HEK293 (cell line): ENCODE data around the gene PEX6.

Experiments
- OVOL3 ChIP-seq: fragments of 450-650 bp; formaldehyde crosslinking; IDR thresholded peaks from 2 replicates; pipeline ENCODE4 v1.5.1; 2016; ENCODE audit warnings: missing biosample characterization, missing genetic modification characterization
- SCRT1 ChIP-seq: fragments of 450-650 bp; formaldehyde crosslinking; IDR thresholded peaks from 2 replicates; pipeline ENCODE4 v1.5.1; 2016; ENCODE audit warnings: missing biosample characterization, missing genetic modification characterization, borderline replicate concordance
- SCRT2 ChIP-seq: fragments of 450-650 bp; formaldehyde crosslinking; IDR thresholded peaks from 2 replicates; pipeline ENCODE4 v1.5.1; 2016; ENCODE audit warnings: missing biosample characterization, missing genetic modification characterization
- SP2 ChIP-seq: fragments of 450-650 bp; formaldehyde crosslinking; IDR thresholded peaks from 2 replicates; pipeline ENCODE4 v1.5.1; 2016; ENCODE audit warnings: missing biosample characterization, missing genetic modification characterization
- ZBTB11 ChIP-seq: fragments of 450-650 bp; formaldehyde crosslinking; conservative IDR thresholded peaks from 2 replicates; pipeline ENCODE4 v1.5.1; 2016; ENCODE audit warnings: low read depth, missing biosample characterization, missing genetic modification characterization
- ZFP69B ChIP-seq: fragments of 450-650 bp; formaldehyde crosslinking; IDR thresholded peaks from 2 replicates; pipeline ENCODE4 v1.5.1; 2016; ENCODE audit warnings: missing biosample characterization, missing genetic modification characterization
- ZNF202 ChIP-seq: fragments of 450-650 bp; formaldehyde crosslinking; IDR thresholded peaks from 2 replicates; pipeline ENCODE4 v1.5.1; 2016; ENCODE audit warnings: missing biosample characterization, missing genetic modification characterization, borderline replicate concordance
- ZNF239 ChIP-seq: fragments of 450-650 bp; formaldehyde crosslinking; IDR thresholded peaks from 2 replicates; pipeline ENCODE4 v1.5.1; 2016; ENCODE audit warnings: missing biosample characterization, missing genetic modification characterization
- ZNF292 ChIP-seq: fragments of 450-650 bp; formaldehyde crosslinking; IDR thresholded peaks from 2 replicates; pipeline ENCODE4 v1.5.1; 2016; ENCODE audit warnings: low read depth, missing biosample characterization, missing genetic modification characterization, borderline replicate concordance
- ZNF391 ChIP-seq: fragments of 450-650 bp; formaldehyde crosslinking; IDR thresholded peaks from 2 replicates; pipeline ENCODE4 v1.5.1; 2016; ENCODE audit warnings: low read depth, missing biosample characterization, missing genetic modification characterization, borderline replicate concordance
- ZNF398 ChIP-seq: fragments of 450-650 bp; formaldehyde crosslinking; IDR thresholded peaks from 2 replicates; pipeline ENCODE4 v1.5.1; 2017; ENCODE audit warnings: missing biosample characterization, missing genetic modification characterization
- ZNF585B ChIP-seq: fragments of 450-650 bp; formaldehyde crosslinking; IDR thresholded peaks from 2 replicates; pipeline ENCODE4 v1.5.1; 2016; ENCODE audit warnings: missing biosample characterization, missing genetic modification characterization
- ZNF596 ChIP-seq: fragments of 450-650 bp; IDR thresholded peaks from 2 replicates; pipeline ENCODE4 v1.5.0; 2018; ENCODE audit warnings: missing biosample characterization, mild to moderate bottlenecking, missing genetic modification characterization, moderate library complexity
- ZNF624 ChIP-seq: fragments of 450-650 bp; formaldehyde crosslinking; IDR thresholded peaks from 2 replicates; pipeline ENCODE4 v1.5.1; 2017; ENCODE audit warnings: missing biosample characterization, missing genetic modification characterization
- ZNF626 ChIP-seq: fragments of 450-650 bp; sonication (Bioruptor Pico); formaldehyde crosslinking; IDR thresholded peaks from 2 replicates; pipeline ENCODE4 v1.5.1; 2018; ENCODE audit warnings: missing biosample characterization, missing genetic modification characterization, inconsistent platforms
- ZNF654 ChIP-seq: fragments of 450-650 bp; formaldehyde crosslinking; IDR thresholded peaks from 2 replicates; pipeline ENCODE4 v1.5.1; 2016; ENCODE audit warnings: low read depth, missing biosample characterization, missing genetic modification characterization
- ZNF670 ChIP-seq: fragments of 450-650 bp; formaldehyde crosslinking; IDR thresholded peaks from 2 replicates; pipeline ENCODE4 v1.5.1; 2016; ENCODE audit warnings: missing biosample characterization, missing genetic modification characterization, low read depth
- ZNF707 ChIP-seq: fragments of 450-650 bp; formaldehyde crosslinking; IDR thresholded peaks from 2 replicates; pipeline ENCODE4 v1.5.1; 2016; ENCODE audit warnings: missing biosample characterization, missing genetic modification characterization
- ZNF768 ChIP-seq: fragments of 450-650 bp; formaldehyde crosslinking; IDR thresholded peaks from 2 replicates; pipeline ENCODE4 v1.5.1; 2018; ENCODE audit warnings: missing biosample characterization, mild to moderate bottlenecking, missing genetic modification characterization
- ZNF830 ChIP-seq: fragments of 450-650 bp; IDR thresholded peaks from 2 replicates; pipeline ENCODE4 v1.5.0; 2018; ENCODE audit warnings: missing biosample characterization, missing genetic modification characterization, low read depth, mild to moderate bottlenecking, moderate library complexity
- ZXDB ChIP-seq: fragments of 450-650 bp; formaldehyde crosslinking; IDR thresholded peaks from 2 replicates; pipeline ENCODE4 v1.5.1; 2016; ENCODE audit warnings: missing biosample characterization, missing genetic modification characterization
- TF ChIP-seq, protein P1 (sequence below): fragments of 450-650 bp; formaldehyde crosslinking; IDR thresholded peaks from 2 replicates; pipeline ENCODE4 v1.5.1; 2016; ENCODE audit warnings: missing biosample characterization, missing genetic modification characterization

The PEX6 gene

DNA sequence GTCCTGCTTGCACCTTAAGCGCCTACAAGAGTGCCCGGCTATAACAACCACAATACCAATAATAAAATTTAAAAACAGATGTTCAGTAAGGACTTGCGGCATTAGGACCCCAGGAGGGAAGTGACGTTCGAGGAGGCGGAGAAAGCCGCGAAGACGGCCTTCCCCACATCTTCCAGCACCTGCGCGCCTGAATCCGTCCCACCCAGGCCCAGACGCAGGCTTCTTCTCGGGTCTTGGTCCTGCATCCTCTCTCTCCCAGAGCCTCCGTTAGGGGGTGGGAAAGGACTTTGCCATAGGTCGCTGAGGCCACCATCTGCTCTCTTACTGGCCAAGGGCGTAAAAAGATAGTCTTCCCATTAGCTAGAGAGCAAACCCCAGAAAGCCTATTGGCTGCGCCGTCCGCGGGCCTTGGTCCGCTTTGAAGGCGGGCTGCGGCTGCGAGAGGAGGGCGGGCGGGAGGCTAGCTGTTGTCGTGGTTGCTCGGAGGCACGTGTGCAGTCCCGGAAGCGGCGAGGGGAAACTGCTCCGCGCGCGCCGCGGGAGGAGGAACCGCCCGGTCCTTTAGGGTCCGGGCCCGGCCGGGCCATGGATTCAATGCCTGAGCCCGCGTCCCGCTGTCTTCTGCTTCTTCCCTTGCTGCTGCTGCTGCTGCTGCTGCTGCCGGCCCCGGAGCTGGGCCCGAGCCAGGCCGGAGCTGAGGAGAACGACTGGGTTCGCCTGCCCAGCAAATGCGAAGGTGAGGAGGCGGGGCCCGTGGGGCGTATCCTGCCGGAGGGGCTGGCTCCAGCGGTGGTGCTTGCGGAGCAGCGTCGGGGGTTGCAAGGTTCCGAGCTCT, 49.8 kb downstream of the PEX6 start, which contains the start of gene CNPY3 (continued):
- no peak for TF ChIP-seq ZNF585B
- no peak for TF ChIP-seq ZNF654 (tag by site-specific recombination)
- TF ChIP-seq, protein P1, sequence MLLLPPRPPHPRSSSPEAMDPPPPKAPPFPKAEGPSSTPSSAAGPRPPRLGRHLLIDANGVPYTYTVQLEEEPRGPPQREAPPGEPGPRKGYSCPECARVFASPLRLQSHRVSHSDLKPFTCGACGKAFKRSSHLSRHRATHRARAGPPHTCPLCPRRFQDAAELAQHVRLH (tag by site-specific recombination): peak; percentile 44
- TF ChIP-seq ZXDB: peak; percentile 94
- no peak for TF ChIP-seq SCRT2 (tag by site-specific recombination)
- no peak for TF ChIP-seq ZNF707 (tag by site-specific recombination)
- peak; percentile 88; the same call in 1 of the 2 replicates for TF ChIP-seq ZNF391 (tag by site-specific recombination)
- TF ChIP-seq ZNF830 (tag by site-specific recombination): no peak
- TF ChIP-seq ZFP69B: peak; percentile 9; the same call in 1 of the 2 replicates
- no peak for TF ChIP-seq ZNF626 (tag by site-specific recombination)
- no peak for TF ChIP-seq ZNF768 (tag by site-specific recombination)
- TF ChIP-seq ZBTB11 (tag by site-specific recombination): peak; percentile 98
- peak; percentile 100 for TF ChIP-seq OVOL3 (tag by site-specific recombination)
- TF ChIP-seq ZNF596 (tag by site-specific recombination): no peak
- TF ChIP-seq ZNF202 (tag by site-specific recombination): no peak
- peak; percentile 96 for TF ChIP-seq SP2 (tag by site-specific recombination)
- TF ChIP-seq ZNF398 (tag by site-specific recombination): no peak
- TF ChIP-seq ZNF292 (tag by site-specific recombination): no peak
- no peak for TF ChIP-seq ZNF670 (tag by site-specific recombination)
- no peak for TF ChIP-seq ZNF624
- no peak for TF ChIP-seq ZNF239
- TF ChIP-seq SCRT1 (tag by site-specific recombination): no peak
